Sigmoid colon (tissue), 7 donors: ENCODE results near the gene KIAA0232. TPM values are rescaled to one million over a fixed set of nuclear protein-coding genes. Genes with fewer than 3 reads are reported as not detected.
A peak's percentile ranks its signal among the peaks of the same experiment; 100 is the strongest.

Experiments used
- DNase-seq: peaks from one replicate; pipeline ENCODE4 v3.0.0-alpha.2; 2019
- H3K27ac ChIP-seq, 4 donors: fragments of 200-600 bp; sonication (generic); one replicate each; pipeline ENCODE4 v1.5.1; 2016 to 2019; ENCODE audit warnings: mild to moderate bottlenecking in 1 of 4
- H3K27me3 ChIP-seq, 3 donors: fragments of 200-600 bp; sonication (generic); one replicate each; pipeline ENCODE4 v1.5.1; 2019; ENCODE audit warnings: mild to moderate bottlenecking in 1 of 3
- H3K36me3 ChIP-seq, 4 donors: fragments of 200-600 bp; sonication (generic); one replicate each; pipeline ENCODE4 v1.5.1; 2016 to 2019
- H3K4me1 ChIP-seq, 4 donors: fragments of 200-600 bp; sonication (generic); one replicate each; pipeline ENCODE4 v1.5.1; 2017 to 2019
- H3K4me3 ChIP-seq, 4 donors: fragments of 200-600 bp; sonication (generic); one replicate each; pipeline ENCODE4 v1.5.1; 2017 to 2019; ENCODE audit warnings: mild to moderate bottlenecking in 2 of 4, moderate library complexity in 1 of 4
- H3K9me3 ChIP-seq, 4 donors: fragments of 200-600 bp in 3 of 4; sonication (generic) in 3 of 4; one replicate each; pipeline versions ENCODE4 v1.5.1 to v1.6.1; 2013 to 2019
- EP300 ChIP-seq, 4 donors: sonication (generic); formaldehyde crosslinking; IDR thresholded peaks; one replicate each; pipeline ENCODE4 v1.6.1; 2017; ENCODE audit warnings: antibody characterized with exemption in 4 of 4
- POLR2A ChIP-seq, 2 donors: fragments of 450-650 bp; IDR thresholded peaks; one replicate each; pipeline ENCODE4 v1.6.1; 2016; ENCODE audit warnings: antibody characterized with exemption in 2 of 2, mild to moderate bottlenecking in 2 of 2, moderate library complexity in 2 of 2
- POLR2AphosphoS5 ChIP-seq, 4 donors: sonication (generic); formaldehyde crosslinking; IDR thresholded peaks; one replicate each; pipeline ENCODE4 v1.6.1; 2017; ENCODE audit warnings: antibody characterized with exemption in 4 of 4
- whole genome bisulfite sequencing, 2 donors: extraction: QIAGEN DNeasy Blood & Tissue Kit; methylation state at CpG; one replicate each; pipeline ENCODE4 v1.1.7; 2013; 5-methylcytosine and 5-hydroxymethylcytosine counted together
- intact Hi-C: fragments of 100-400 bp; cut with DNase I; formaldehyde crosslinking; loops from one replicate; pipeline ENCODE4 v1.15.1; 2023
- polyA plus RNA-seq, 3 donors: library from polyadenylated mRNA; stranded (reverse); fragments of 200-250 nt; gene quantifications; one replicate each; pipeline ENCODE4 v1.2.3, GENCODE V29; 2013
- total RNA-seq, 4 donors: library from RNA; depleted of rRNA; stranded (reverse); fragments of >200 nt; gene quantifications; one replicate each; pipeline ENCODE4 v1.1.0, GENCODE V29; 2016
- TF ChIP-seq, protein P1 (sequence below), 4 experiments: fragments of 450-650 bp in 3 of 4; fragments of 200-600 bp in 1 of 4; IDR thresholded peaks; one replicate each; pipeline ENCODE4 v1.5.1; 2016 to 2019; ENCODE audit warnings: antibody characterized with exemption in 4 of 4, mild to moderate bottlenecking in 3 of 4, moderate library complexity in 2 of 4
- donor health status: healthy with polysubstance abuse.
- donor health status: Bipolar disorder and iron deficiency.
- donor health status: healthy.

KIAA0232 gene
- total and polyA plus RNA-seq, 7 donors: 7.8 to 67.9 (median 23.8) TPM

DNA sequence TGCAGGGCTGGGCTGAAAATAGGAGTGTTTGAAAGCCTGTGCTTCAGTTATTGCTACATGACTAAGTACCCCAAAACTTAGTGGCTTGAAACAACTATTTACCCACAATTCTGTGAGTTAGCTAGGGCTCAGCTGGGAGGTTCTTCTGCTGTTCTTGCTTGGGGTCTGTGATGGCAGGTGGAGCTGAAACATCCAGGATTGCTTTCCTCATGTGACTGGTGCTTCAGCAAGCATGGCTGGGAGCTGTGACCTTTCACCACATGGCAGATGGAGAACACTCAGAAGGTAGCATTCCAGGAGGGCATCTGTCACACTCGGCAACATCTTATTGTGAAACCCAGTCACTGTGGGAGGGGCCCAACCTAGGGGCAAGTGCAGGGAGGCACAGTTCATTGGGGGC, 70.1 kb downstream of the KIAA0232 start:
- WGBS, 2 donors: 0 to 96% methylated on average over 1 of the region's 1 CpG
- DNase-seq: no peak
- H3K36me3 ChIP-seq: peaks cover 0 to 27% (median 1%) of the 10 kb centered on the region in 4 donors
- TF ChIP-seq, protein P1, sequence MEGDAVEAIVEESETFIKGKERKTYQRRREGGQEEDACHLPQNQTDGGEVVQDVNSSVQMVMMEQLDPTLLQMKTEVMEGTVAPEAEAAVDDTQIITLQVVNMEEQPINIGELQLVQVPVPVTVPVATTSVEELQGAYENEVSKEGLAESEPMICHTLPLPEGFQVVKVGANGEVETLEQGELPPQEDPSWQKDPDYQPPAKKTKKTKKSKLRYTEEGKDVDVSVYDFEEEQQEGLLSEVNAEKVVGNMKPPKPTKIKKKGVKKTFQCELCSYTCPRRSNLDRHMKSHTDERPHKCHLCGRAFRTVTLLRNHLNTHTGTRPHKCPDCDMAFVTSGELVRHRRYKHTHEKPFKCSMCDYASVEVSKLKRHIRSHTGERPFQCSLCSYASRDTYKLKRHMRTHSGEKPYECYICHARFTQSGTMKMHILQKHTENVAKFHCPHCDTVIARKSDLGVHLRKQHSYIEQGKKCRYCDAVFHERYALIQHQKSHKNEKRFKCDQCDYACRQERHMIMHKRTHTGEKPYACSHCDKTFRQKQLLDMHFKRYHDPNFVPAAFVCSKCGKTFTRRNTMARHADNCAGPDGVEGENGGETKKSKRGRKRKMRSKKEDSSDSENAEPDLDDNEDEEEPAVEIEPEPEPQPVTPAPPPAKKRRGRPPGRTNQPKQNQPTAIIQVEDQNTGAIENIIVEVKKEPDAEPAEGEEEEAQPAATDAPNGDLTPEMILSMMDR (IDR thresholded peaks at IDR 0.05): no peak
- TF ChIP-seq EP300 (IDR thresholded peaks at IDR 0.05) (no peak), POLR2A (IDR thresholded peaks at IDR 0.05) (no peak)
- intact Hi-C loops: no loop called here
- no peaks in the 10 kb centered on the region for H3K27me3 ChIP-seq
- H3K4me3 ChIP-seq: no peak overlapping the region
- H3K4me1 ChIP-seq: peaks cover 0 to 41% (median 30%) of the 10 kb centered on the region in 4 donors
- no peak overlapping the region for H3K27ac ChIP-seq
- H3K9me3 ChIP-seq: peaks cover 0 to 3% (median 0%) of the 10 kb centered on the region in 4 donors

DNA sequence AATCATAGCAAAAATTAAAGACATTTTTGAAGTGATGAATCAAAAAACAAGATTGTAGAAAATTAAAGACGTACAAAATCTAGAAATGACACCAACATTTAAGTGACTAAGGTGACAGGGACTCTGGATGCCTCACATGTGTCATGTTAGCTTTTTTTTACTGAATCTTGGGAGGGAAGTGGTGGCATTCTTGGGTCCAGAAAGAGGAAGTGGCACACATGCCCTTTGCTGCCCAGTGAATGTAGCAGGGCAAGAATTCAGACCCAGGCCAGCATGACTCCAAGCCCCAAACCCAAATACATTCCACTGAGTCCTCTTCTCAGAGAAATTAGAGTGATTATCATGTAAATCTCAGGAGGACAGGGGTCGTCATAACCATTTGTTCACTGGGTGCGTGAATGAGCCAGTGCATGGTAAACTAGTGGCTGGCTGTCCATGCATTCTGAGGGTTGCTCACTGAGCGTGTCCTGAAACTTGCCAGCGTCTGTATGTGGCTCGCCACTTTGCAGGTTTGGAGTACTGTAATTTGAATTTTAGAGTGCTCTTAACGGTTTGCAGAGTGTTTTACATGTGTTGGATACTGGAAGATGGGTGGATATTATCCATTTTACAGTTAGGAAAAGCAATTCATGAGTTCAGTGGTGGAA, 71.7 kb downstream of the KIAA0232 start:
- Histone ChIP-seq H3K4me1 (peaks cover 0 to 31% (median 26%) of the 10 kb centered on the region in 4 donors), H3K36me3 (peaks cover 0 to 29% (median 0%) of the 10 kb centered on the region in 4 donors), H3K9me3 (peaks cover 0 to 3% (median 0%) of the 10 kb centered on the region in 4 donors), H3K4me3 (no peak overlapping the region), H3K27ac (no peak overlapping the region), H3K27me3 (no peaks in the 10 kb centered on the region)
- intact Hi-C loops: no loop called here
- WGBS, 2 donors: 85 to 89% methylated on average over 7 of the region's 7 CpGs
- no peak for DNase-seq
- TF ChIP-seq EP300 (IDR thresholded peaks at IDR 0.05) (no peak), POLR2AphosphoS5 (IDR thresholded peaks at IDR 0.05) (no peak), POLR2A (IDR thresholded peaks at IDR 0.05) (no peak)
- TF ChIP-seq, protein P1 (IDR thresholded peaks at IDR 0.05): no peak

DNA sequence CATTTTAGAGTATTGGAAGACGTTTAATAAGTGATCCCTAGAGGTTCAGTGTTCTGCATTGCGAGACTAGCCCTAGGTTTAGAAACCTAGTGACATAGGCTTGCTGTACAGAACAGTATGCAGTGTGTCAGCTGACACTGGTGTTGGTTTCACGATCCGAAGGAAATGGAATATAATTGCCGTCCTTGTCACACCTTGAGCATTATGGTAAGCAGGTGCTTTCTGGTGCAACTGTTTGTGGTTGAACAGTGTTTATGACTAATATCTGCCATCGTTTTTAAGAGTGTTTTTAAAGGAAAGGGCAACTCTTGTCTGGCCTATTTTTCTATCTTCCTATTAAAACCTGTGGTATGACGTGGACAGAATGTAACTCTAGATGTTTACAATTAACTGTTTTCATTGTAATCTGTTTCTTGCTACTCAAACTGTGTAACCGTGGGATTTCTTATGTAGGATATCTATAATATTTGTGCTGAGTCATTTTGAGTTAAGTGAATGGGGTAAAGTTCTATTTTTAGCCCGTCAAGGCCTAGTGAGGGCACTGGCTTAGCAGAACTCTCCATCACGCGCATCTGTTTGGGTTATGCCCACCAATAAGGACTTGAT, 73.3 kb downstream of the KIAA0232 start:
- Histone ChIP-seq H3K4me1 (peaks cover 0 to 31% (median 26%) of the 10 kb centered on the region in 4 donors), H3K4me3 (no peak overlapping the region), H3K36me3 (peaks cover 0 to 34% (median 2%) of the 10 kb centered on the region in 4 donors), H3K9me3 (peaks cover 0 to 3% (median 0%) of the 10 kb centered on the region in 4 donors), H3K27me3 (no peaks in the 10 kb centered on the region), H3K27ac (peak overlapping the region; percentile 47 to 78 (median 60))
- no peak for DNase-seq
- peak in 1 of 4 donors; percentile 39 for TF ChIP-seq POLR2AphosphoS5 (IDR thresholded peaks at IDR 0.05)
- no peak for TF ChIP-seq POLR2A (IDR thresholded peaks at IDR 0.05)
- WGBS, 2 donors: 60 to 79% methylated on average over 11 of the region's 11 CpGs
- intact Hi-C loops: loop anchor here (1.0 kb wide), 1 partner anchor 73 kb away; the partner anchor contains the start of gene KIAA0232

DNA sequence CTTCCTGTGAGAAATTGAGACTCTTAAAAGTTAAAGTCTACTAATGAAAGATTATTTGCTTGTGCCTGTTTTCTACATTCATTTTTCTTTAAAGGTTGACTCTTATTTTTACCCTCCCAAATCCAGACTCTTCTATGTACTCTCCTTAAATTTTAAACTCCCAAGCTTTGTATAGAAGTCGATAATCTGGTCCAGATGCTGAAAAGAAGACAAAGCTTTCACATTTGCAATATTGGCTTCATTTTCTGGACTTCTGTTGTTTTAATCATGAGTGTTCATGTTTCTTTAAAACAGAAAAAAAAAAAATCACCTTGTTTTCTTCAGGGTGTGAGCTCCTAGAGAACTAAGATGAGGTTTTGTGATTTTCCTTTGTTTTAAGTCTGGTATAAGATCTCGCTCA, 73.9 kb downstream of the KIAA0232 start:
- DNase-seq: no peak
- 96% methylated on average over 2 of the region's 2 CpGs for WGBS, 2 donors
- Histone ChIP-seq H3K27me3 (no peaks in the 10 kb centered on the region), H3K27ac (peak overlapping the region; percentile 47 to 78 (median 60)), H3K4me3 (no peak overlapping the region), H3K9me3 (peaks cover 0 to 3% (median 0%) of the 10 kb centered on the region in 4 donors), H3K4me1 (peaks cover 0 to 31% (median 26%) of the 10 kb centered on the region in 4 donors), H3K36me3 (peaks cover 3 to 40% (median 8%) of the 10 kb centered on the region in 4 donors)
- no peak for TF ChIP-seq POLR2AphosphoS5 (IDR thresholded peaks at IDR 0.05)
- TF ChIP-seq EP300 (IDR thresholded peaks at IDR 0.05): no peak
- TF ChIP-seq, protein P1 (IDR thresholded peaks at IDR 0.05): no peak
- no peak for TF ChIP-seq POLR2A (IDR thresholded peaks at IDR 0.05)
- intact Hi-C loops: loop anchor here (1.0 kb wide), 1 partner anchor 74 kb away; the partner anchor contains the start of gene KIAA0232
